GM12801 (cell line): Measurements from ENCODE around the gene DGKI.

Experiments used
- TF ChIP-seq, protein P1 (sequence below): IDR thresholded peaks from one replicate; pipeline ENCODE4 v1.5.1; 2011; ENCODE audit warnings: control low read depth; ENCODE audit not compliant: insufficient read length; ENCODE audit errors: extremely low read depth

Gene DGKI

DNA sequence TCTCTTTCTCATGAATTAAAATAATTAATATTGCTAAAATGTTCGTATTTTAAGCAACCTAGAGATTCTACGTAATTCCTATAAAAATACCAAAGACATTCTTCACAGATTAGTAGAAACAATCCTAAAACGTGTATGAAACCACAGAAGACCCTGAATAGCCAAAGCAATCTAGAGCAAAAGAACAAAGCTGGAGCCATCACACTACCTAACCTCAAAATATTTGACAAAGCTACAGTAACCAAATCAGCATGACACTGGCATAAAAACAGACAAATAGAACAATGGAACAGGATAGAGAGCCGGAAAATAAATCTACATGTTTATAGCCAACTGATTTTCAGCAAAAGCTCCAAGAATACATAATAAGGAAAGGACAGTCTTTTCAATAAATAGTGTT lies 397.8 kb downstream of the DGKI start:
- TF ChIP-seq, protein P1, sequence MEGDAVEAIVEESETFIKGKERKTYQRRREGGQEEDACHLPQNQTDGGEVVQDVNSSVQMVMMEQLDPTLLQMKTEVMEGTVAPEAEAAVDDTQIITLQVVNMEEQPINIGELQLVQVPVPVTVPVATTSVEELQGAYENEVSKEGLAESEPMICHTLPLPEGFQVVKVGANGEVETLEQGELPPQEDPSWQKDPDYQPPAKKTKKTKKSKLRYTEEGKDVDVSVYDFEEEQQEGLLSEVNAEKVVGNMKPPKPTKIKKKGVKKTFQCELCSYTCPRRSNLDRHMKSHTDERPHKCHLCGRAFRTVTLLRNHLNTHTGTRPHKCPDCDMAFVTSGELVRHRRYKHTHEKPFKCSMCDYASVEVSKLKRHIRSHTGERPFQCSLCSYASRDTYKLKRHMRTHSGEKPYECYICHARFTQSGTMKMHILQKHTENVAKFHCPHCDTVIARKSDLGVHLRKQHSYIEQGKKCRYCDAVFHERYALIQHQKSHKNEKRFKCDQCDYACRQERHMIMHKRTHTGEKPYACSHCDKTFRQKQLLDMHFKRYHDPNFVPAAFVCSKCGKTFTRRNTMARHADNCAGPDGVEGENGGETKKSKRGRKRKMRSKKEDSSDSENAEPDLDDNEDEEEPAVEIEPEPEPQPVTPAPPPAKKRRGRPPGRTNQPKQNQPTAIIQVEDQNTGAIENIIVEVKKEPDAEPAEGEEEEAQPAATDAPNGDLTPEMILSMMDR, result no peak

DNA sequence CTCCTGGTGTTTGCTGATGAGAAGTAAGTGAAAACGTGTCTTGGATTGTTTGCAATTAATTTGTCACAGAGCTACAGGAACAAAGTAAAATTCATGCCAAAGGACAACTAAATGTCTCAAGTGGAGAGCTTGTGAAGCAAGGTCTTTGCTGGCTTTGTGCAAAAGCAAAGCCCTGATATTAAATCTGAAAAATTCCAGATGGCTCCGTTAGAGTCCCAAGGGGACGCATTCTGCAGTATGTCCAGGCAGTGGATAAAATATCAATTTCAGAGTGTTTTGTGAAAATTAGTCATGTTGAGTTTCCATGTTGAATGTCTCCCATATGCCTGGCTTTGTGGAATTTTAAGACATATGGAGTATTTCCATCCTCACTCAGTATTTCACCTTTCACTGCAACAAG lies 400.7 kb downstream of the DGKI start:
- TF ChIP-seq, protein P1, result no peak

DNA sequence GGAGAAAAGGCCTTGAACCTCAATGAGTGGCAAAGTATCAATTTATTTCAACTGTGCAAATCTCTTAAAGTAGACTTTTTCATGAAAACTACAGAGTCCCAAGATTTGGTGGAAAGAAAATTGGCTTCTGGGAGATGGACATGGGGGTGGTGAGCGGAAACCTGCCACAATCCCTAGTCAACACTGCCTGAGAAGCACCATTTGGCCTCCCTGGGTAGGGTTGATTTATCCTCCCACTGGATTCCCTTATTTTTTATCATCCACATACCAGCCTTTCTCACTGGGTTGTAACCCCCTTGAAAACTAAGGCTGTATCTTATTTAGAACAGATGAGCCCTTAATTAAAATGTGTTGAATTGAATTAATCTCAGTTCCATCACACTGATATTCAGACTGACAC lies 401.5 kb downstream of the DGKI start:
- TF ChIP-seq, protein P1, result no peak

DNA sequence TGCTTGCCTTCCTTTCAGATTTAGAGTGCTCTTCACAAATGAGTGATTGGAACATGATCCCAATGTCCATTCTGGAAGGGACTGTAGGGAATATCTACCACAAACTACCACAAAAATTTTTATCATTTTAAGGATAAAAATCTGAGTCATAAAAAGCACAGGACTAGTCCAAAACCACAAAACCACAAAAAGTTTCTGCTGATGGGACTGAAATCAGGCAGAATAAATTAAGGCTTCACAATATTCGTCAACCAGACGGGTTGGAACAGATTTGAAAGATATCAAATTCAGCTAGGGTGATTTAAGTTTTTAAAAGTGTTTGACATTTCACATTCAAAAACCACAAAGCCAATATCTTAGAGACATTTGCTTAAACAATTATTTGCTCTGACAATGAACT lies 403.2 kb downstream of the DGKI start:
- TF ChIP-seq, protein P1, result no peak

DNA sequence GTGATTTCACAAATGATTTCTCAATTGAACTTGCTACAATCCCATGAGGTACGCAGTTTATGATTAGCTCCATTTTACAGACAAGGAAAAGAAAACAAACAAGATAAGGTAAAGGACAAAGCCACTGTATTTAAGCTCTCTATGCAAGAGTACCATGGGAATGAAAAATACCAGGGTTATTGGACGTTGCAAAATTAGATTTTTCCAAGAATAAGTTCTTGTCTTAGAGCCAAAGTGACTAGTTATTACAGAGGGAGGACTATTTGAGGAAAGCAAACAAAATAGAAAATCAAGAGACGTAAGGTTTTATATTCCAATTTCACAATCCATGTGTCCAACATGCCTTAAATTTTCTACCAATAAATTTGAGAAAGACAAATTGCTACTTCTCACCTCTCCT lies 405.3 kb downstream of the DGKI start:
- TF ChIP-seq, protein P1, result no peak

DNA sequence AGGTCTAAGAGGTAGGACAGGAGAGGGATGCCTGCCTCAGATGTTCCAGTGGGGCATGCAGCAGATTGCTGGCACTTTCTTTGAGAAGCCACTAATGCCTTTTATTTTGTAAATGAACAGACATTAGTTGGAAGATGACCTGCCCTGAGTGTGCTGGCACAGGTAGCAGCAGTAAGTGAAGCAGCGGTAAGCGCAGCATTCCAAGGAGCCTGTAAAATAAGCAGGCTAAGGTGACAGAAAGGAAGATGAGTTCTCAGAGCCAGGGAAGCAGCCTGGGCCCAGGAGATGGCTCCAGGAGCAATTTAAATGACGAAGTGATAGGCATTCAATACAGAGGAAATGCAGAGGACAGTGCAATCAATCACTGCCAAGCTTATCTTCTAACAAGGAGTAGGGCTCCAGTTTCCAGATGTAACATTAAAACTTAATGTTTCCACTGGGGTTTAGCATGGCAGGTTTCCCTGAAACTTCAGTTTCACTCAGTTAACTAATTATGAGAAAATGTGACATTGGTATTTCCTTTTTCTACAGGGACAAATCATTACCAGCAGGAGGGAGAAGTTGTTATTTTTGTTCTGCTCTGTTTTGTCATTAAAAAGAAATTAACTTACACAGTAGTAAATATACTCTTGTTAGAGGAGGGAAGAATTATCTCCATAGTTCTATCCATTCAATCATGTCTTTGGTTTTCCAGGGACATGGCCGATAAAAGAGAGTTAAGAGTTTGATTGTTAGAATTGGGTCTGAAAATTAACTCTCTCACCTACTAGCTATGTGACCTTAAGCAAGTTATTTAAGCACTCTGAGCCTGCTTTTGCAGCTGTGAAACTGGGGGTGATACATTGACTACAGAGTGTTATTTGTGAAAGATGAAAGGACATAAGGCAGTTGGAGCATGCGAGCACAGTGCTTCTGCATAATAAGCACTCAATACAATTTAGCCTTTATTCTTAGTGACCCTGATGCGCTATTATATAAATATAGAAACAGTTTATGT lies 406.6 kb downstream of the DGKI start:
- TF ChIP-seq, protein P1, result no peak

DNA sequence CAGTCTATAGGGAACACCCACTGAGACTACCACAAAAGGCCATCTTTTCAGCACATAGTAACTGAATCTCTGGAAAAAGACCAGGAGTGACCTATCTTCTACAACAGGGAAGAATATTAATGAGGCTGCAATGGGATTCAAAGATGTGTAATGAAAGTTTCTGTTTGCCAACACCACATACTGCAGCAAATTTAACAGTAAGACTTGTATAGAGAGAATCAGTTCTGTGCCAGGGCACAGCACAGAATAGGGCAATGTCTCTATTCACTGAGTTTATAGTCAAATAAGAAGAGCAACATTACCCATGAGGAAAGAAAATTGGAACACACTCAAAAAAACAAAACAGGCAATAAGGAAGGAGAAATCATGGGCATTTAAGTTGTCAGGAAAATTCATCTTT lies 411.8 kb downstream of the DGKI start:
- TF ChIP-seq, protein P1, result no peak
